ENCODE results near the gene PRPF4.

GRCh38 chr9:113258282-113258681 lies 17.2 kb upstream of the PRPF4 start:
- TF ChIP-seq CTCF (IDR thresholded peaks at IDR 0.05) (no peak), POLR2A (IDR thresholded peaks at IDR 0.05) (no peak)
